ENCODE data around the gene ADAM12. TPM values are rescaled to one million over a fixed set of nuclear protein-coding genes. Genes with fewer than 3 reads are reported as not detected.

The ADAM12 gene
- total RNA-seq, 4 donors from 2014 or later, result under 0.01 to 1.3 (median 1.0) TPM

GRCh38 chr10:126290232-126290631 is 98.0 kb downstream of the ADAM12 start:
- Histone ChIP-seq H3K9me3 (no peaks in the 10 kb centered on the region), H3K27ac (replicated peaks in 1 of 4) (no peak overlapping the region), H3K36me3 (no peaks in the 10 kb centered on the region), H3K27me3 (no peaks in the 10 kb centered on the region), H3K4me3 (no peak overlapping the region), H3K4me1 (no peaks in the 10 kb centered on the region)
- intact Hi-C loops (cut with DNase I), result no loop called here
- WGBS, result 84% methylated on average over 6 of the region's 6 CpGs
- TF ChIP-seq POLR2A (IDR thresholded peaks at IDR 0.05; ENCODE audit: low read depth) (no peak), EP300 (IDR thresholded peaks at IDR 0.05) (no peak), POLR2AphosphoS5 (IDR thresholded peaks at IDR 0.05) (no peak), CTCF (IDR thresholded peaks at IDR 0.05) (no peak)
- DNase-seq (ENCODE audit: extremely low spot score), result peak; percentile 89

- peak; percentile 84 for DNase-seq (ENCODE audit: extremely low spot score)
- WGBS, result 91% methylated on average over 14 of the region's 16 CpGs
- Histone ChIP-seq H3K36me3 (no peaks in the 10 kb centered on the region), H3K9me3 (no peaks in the 10 kb centered on the region), H3K4me1 (no peaks in the 10 kb centered on the region), H3K4me3 (no peak overlapping the region), H3K27ac (replicated peaks in 1 of 4) (no peak overlapping the region), H3K27me3 (no peaks in the 10 kb centered on the region)
- intact Hi-C loops (cut with DNase I), result no loop called here
- TF ChIP-seq POLR2A (IDR thresholded peaks at IDR 0.05; ENCODE audit: low read depth) (no peak), CTCF (IDR thresholded peaks at IDR 0.05) (no peak), POLR2AphosphoS5 (IDR thresholded peaks at IDR 0.05) (no peak)
Measured at GRCh38 chr10:126288547-126289493, 99.5 kb downstream of the ADAM12 start.

GRCh38 chr10:126286256-126286780 is 102.0 kb downstream of the ADAM12 start:
- no peaks in the 10 kb centered on the region for H3K36me3 ChIP-seq
- 91% methylated on average over 6 of the region's 6 CpGs for WGBS
- intact Hi-C loops (cut with DNase I), result no loop called here
- H3K4me1 ChIP-seq, result no peaks in the 10 kb centered on the region
- TF ChIP-seq POLR2AphosphoS5 (IDR thresholded peaks at IDR 0.05) (no peak), EP300 (IDR thresholded peaks at IDR 0.05) (no peak), POLR2A (IDR thresholded peaks at IDR 0.05; ENCODE audit: low read depth) (no peak), CTCF (IDR thresholded peaks at IDR 0.05) (no peak)
- no peaks in the 10 kb centered on the region for H3K9me3 ChIP-seq
- peak; percentile 34 for DNase-seq (ENCODE audit: extremely low spot score)
- H3K4me3 ChIP-seq, result no peak overlapping the region
- H3K27me3 ChIP-seq, result no peaks in the 10 kb centered on the region
- H3K27ac ChIP-seq (replicated peaks in 1 of 4), result no peak overlapping the region

- WGBS, result 96% methylated on average over 3 of the region's 3 CpGs
- H3K9me3 ChIP-seq, result no peaks in the 10 kb centered on the region
- TF ChIP-seq POLR2A (IDR thresholded peaks at IDR 0.05; ENCODE audit: low read depth), result no peak
- TF ChIP-seq POLR2AphosphoS5 (IDR thresholded peaks at IDR 0.05), result no peak
- TF ChIP-seq CTCF (IDR thresholded peaks at IDR 0.05), result no peak
- TF ChIP-seq EP300 (IDR thresholded peaks at IDR 0.05), result no peak
- no peaks in the 10 kb centered on the region for H3K27me3 ChIP-seq
- peak; percentile 31 for DNase-seq (ENCODE audit: extremely low spot score)
- H3K36me3 ChIP-seq, result no peaks in the 10 kb centered on the region
- intact Hi-C loops (cut with DNase I), result no loop called here
- H3K27ac ChIP-seq (replicated peaks in 1 of 4), result no peak overlapping the region
- H3K4me3 ChIP-seq, result no peak overlapping the region
- no peaks in the 10 kb centered on the region for H3K4me1 ChIP-seq
Measured at GRCh38 chr10:126283307-126283706, 105.0 kb downstream of the ADAM12 start.
